ENCODE results near the gene GRM6. TPM values are rescaled to one million over a fixed set of nuclear protein-coding genes. Genes with fewer than 3 reads are reported as not detected.

Gene GRM6
- polyA plus RNA-seq, 3 donors = not detected

- TF ChIP-seq CTCF (IDR thresholded peaks at IDR 0.05) = no peak
- Mint-ChIP-seq H3K4me1 (no peaks in the 10 kb centered on the region), H3K27ac (peak overlapping the region in 1 of 7 donors; percentile 53), H3K9me3 (peaks cover 77 to 96% (median 87%) of the 10 kb centered on the region in 7 donors), H3K27me3 (ENCODE audit: low read depth in 3 of 3) (peaks cover 0 to 2% (median 0%) of the 10 kb centered on the region in 3 donors), H3K4me3 (no peak overlapping the region), H3K36me3 (no peaks in the 10 kb centered on the region)
- Histone ChIP-seq H3K9ac (ENCODE audit: insufficient read depth, low read length, poor library complexity, severe bottlenecking) (no peak overlapping the region), H3K4me2 (replicated peaks; ENCODE audit: extremely low read depth, low read length, poor library complexity, severe bottlenecking) (no peak overlapping the region), H3K79me2 (ENCODE audit: insufficient read depth, low read length) (no peaks in the 10 kb centered on the region), H4K20me1 (ENCODE audit: insufficient read depth, low read length) (no peaks in the 10 kb centered on the region), H3K9me3 (replicated peaks in 1 of 2; ENCODE audit: control insufficient read depth in 1 of 2, insufficient read depth in 1 of 2, low read length in 2 of 2) (peaks cover 86 to 95% of the 10 kb centered on the region in 2 donors), H3K27ac (ENCODE audit: low read depth in 1 of 2, low read length in 2 of 2) (no peak overlapping the region), H3K27me3 (ENCODE audit: control insufficient read depth in 2 of 2, insufficient read depth in 2 of 2, low read length in 2 of 2) (no peaks in the 10 kb centered on the region), H3K36me3 (replicated peaks in 1 of 2; ENCODE audit: control insufficient read depth in 1 of 2, insufficient read depth in 2 of 2, low read length in 2 of 2) (no peaks in the 10 kb centered on the region), H3K4me1 (ENCODE audit: control insufficient read depth in 1 of 2, insufficient read depth in 2 of 2, low read length in 2 of 2) (no peaks in the 10 kb centered on the region), H3K4me3 (replicated peaks in 1 of 3; ENCODE audit: low read depth in 2 of 3, low read length in 3 of 3) (no peak overlapping the region), H2AFZ (ENCODE audit: insufficient read depth, low read depth, low read length, poor library complexity, severe bottlenecking) (no peak overlapping the region)
- 96% methylated on average over 37 of the region's 37 CpGs for WGBS (ENCODE audit: insufficient coverage)
- DNase-seq = no peak
- intact Hi-C loops (cut with micrococcal nuclease) = no loop called here
These were observed 10.7 kb downstream of the GRM6 start for GRCh38 chr5:178984145-178985072.

- Histone ChIP-seq H3K9ac (ENCODE audit: insufficient read depth, low read length, poor library complexity, severe bottlenecking) (no peak overlapping the region), H3K4me1 (ENCODE audit: control insufficient read depth in 1 of 2, insufficient read depth in 2 of 2, low read length in 2 of 2) (no peaks in the 10 kb centered on the region), H3K4me2 (replicated peaks; ENCODE audit: extremely low read depth, low read length, poor library complexity, severe bottlenecking) (no peak overlapping the region), H3K27me3 (ENCODE audit: control insufficient read depth in 2 of 2, insufficient read depth in 2 of 2, low read length in 2 of 2) (no peaks in the 10 kb centered on the region), H3K79me2 (ENCODE audit: insufficient read depth, low read length) (no peaks in the 10 kb centered on the region), H2AFZ (ENCODE audit: insufficient read depth, low read depth, low read length, poor library complexity, severe bottlenecking) (no peak overlapping the region), H3K9me3 (replicated peaks in 1 of 2; ENCODE audit: control insufficient read depth in 1 of 2, insufficient read depth in 1 of 2, low read length in 2 of 2) (peaks cover 88 to 95% of the 10 kb centered on the region in 2 donors), H3K4me3 (replicated peaks in 1 of 3; ENCODE audit: low read depth in 2 of 3, low read length in 3 of 3) (no peak overlapping the region), H4K20me1 (ENCODE audit: insufficient read depth, low read length) (no peaks in the 10 kb centered on the region), H3K27ac (ENCODE audit: low read depth in 1 of 2, low read length in 2 of 2) (no peak overlapping the region), H3K36me3 (replicated peaks in 1 of 2; ENCODE audit: control insufficient read depth in 1 of 2, insufficient read depth in 2 of 2, low read length in 2 of 2) (no peaks in the 10 kb centered on the region)
- no peak for DNase-seq
- no peak overlapping the region for H3K4me3 Mint-ChIP-seq
- H3K4me1 Mint-ChIP-seq = no peaks in the 10 kb centered on the region
- no peak for TF ChIP-seq CTCF (IDR thresholded peaks at IDR 0.05)
- WGBS (ENCODE audit: insufficient coverage) = 92% methylated on average over 9 of the region's 10 CpGs
- no peak overlapping the region for H3K27ac Mint-ChIP-seq
- peaks cover 76 to 97% (median 86%) of the 10 kb centered on the region in 7 donors for H3K9me3 Mint-ChIP-seq
- no peaks in the 10 kb centered on the region for H3K36me3 Mint-ChIP-seq
- intact Hi-C loops (cut with micrococcal nuclease) = no loop called here
- H3K27me3 Mint-ChIP-seq (ENCODE audit: low read depth in 3 of 3) = peaks cover 0 to 2% (median 0%) of the 10 kb centered on the region in 3 donors
These were observed 11.4 kb downstream of the GRM6 start for GRCh38 chr5:178983728-178984127.

All from CD14-positive monocyte (primary cell).